Activated T-helper 2 cell treated with anti-CD3 and anti-CD28 coated beads, Interferon-gamma antibody, Interleukin-2, Interleukin-4, amounts not matched to agents 10 μg/mL and 5 μg/mL and 100 μg/mL, durations not matched to agents 14 hours and 24 hours and 36 hours (primary cell): Measurements from ENCODE around the gene SGPL1. TPM values are rescaled to one million over a fixed set of nuclear protein-coding genes. Genes with fewer than 3 reads are reported as not detected.

Source experiments
- DNase-seq: peaks from one replicate; pipeline ENCODE4 v3.0.0; 2021; ENCODE audit warnings: low spot score
- H3K27ac Mint-ChIP-seq: one replicate; pipeline ENCODE4 v1.8.0; 2021; ENCODE audit warnings: mixed read lengths
- H3K27me3 Mint-ChIP-seq: one replicate; pipeline ENCODE4 v1.8.0; 2021; ENCODE audit warnings: low read depth, mixed read lengths
- H3K36me3 Mint-ChIP-seq: one replicate; pipeline ENCODE4 v1.8.0; 2021; ENCODE audit warnings: low read depth, mixed read lengths
- H3K4me1 Mint-ChIP-seq: one replicate; pipeline ENCODE4 v1.8.0; 2021; ENCODE audit warnings: low read depth, mixed read lengths
- H3K4me3 Mint-ChIP-seq: one replicate; pipeline ENCODE4 v1.8.0; 2021; ENCODE audit warnings: low read depth, mild to moderate bottlenecking, moderate library complexity, mixed read lengths
- H3K9me3 Mint-ChIP-seq: one replicate; pipeline ENCODE4 v1.8.0; 2021; ENCODE audit warnings: mixed read lengths
- intact Hi-C: fragments of 100-400 bp; cut with micrococcal nuclease; formaldehyde crosslinking; loops from one replicate; pipeline ENCODE4 v1.15.1; 2023
- total RNA-seq: library from RNA; stranded (reverse); gene quantifications from 2 replicates; pipeline ENCODE4 v1.2.3, GENCODE V29; 2022

SGPL1 gene
- total RNA-seq, 1 donor from 2014 or later: 124 TPM

DNA sequence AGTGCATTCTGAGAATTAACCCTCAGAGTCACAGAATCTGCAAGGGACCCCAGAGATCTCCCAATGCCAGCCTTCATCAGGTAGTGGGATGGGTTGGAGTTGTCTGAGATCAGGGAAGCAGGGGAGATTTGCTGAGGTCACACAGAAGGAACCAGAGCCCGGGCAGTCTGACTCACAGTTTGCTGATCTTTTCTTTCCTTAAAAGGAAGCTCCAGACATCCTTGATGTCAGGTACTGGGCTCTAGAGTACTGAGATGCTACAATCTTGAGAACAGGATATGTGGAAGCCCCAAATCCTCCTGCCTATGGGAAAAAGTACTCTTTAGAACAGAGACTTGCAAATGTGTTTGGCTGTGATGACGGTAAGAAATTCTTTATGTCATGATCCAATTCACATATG lies 31.3 kb upstream of the SGPL1 start:
- Mint-ChIP-seq H3K27ac (no peak overlapping the region), H3K4me1 (peaks cover 7% of the 10 kb centered on the region), H3K36me3 (no peaks in the 10 kb centered on the region), H3K4me3 (no peak overlapping the region), H3K27me3 (peaks cover 22% of the 10 kb centered on the region), H3K9me3 (no peaks in the 10 kb centered on the region)
- intact Hi-C loops: no loop called here
- DNase-seq: no peak

DNA sequence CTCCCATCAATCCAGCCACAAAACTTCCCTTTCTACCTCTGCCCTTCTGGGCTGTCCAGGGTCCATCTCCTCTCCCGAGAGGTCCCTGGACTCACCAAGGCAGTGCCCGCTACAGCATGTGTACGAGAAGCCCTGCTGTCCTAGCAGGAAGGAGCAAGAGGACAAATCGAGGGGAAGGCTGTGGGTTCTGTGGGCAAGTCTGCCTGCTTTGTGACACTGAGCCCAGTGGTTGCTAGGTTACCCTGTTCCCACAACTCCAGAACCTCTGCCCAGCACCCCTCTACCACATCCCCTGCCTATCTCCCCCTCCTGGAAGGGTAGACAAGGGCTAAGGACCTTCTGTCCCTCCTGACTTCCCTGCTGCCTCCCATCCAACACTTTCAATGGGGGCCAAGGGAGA lies 30.6 kb upstream of the SGPL1 start, which contains the start of gene TBATA:
Gene TBATA, minus strand, starts transcription at position 188 of the 400 bp plus-strand sequence. CDS start 1,998 bp downstream, outside the sequence.
- Mint-ChIP-seq H3K27me3 (peaks cover 24% of the 10 kb centered on the region), H3K36me3 (no peaks in the 10 kb centered on the region), H3K27ac (no peak within 1 kb of the TSS), H3K9me3 (no peaks in the 10 kb centered on the region), H3K4me3 (no peak within 1 kb of the TSS), H3K4me1 (peaks cover 7% of the 10 kb centered on the region)
- intact Hi-C loops: no loop called here
- no peak for DNase-seq

GRCh38 chr10:70786799-70787415 lies 28.8 kb upstream of the SGPL1 start:
- Mint-ChIP-seq H3K4me3 (no peak overlapping the region), H3K9me3 (no peaks in the 10 kb centered on the region), H3K36me3 (no peaks in the 10 kb centered on the region), H3K4me1 (peaks cover 8% of the 10 kb centered on the region), H3K27ac (no peak overlapping the region), H3K27me3 (peaks cover 38% of the 10 kb centered on the region)
- intact Hi-C loops: no loop called here
- DNase-seq: no peak

- Mint-ChIP-seq H3K27ac (no peak overlapping the region), H3K27me3 (peaks cover 46% of the 10 kb centered on the region), H3K4me3 (no peak overlapping the region), H3K9me3 (peaks cover 2% of the 10 kb centered on the region), H3K4me1 (peaks cover 6% of the 10 kb centered on the region), H3K36me3 (no peaks in the 10 kb centered on the region)
- no peak for DNase-seq
- intact Hi-C loops: no loop called here
Observed at GRCh38 chr10:70791386-70792039, 24.2 kb upstream of the SGPL1 start.

- H3K27me3 Mint-ChIP-seq: peaks cover 36% of the 10 kb centered on the region
- DNase-seq: no peak
- intact Hi-C loops: no loop called here
- no peak overlapping the region for H3K27ac Mint-ChIP-seq
- no peaks in the 10 kb centered on the region for H3K36me3 Mint-ChIP-seq
- H3K4me3 Mint-ChIP-seq: no peak overlapping the region
- peaks cover 7% of the 10 kb centered on the region for H3K9me3 Mint-ChIP-seq
- no peaks in the 10 kb centered on the region for H3K4me1 Mint-ChIP-seq
Observed at GRCh38 chr10:70795613-70796012, 20.1 kb upstream of the SGPL1 start.

- Mint-ChIP-seq H3K36me3 (no peaks in the 10 kb centered on the region), H3K27me3 (peaks cover 32% of the 10 kb centered on the region), H3K27ac (no peak overlapping the region), H3K4me3 (no peak overlapping the region), H3K4me1 (no peaks in the 10 kb centered on the region), H3K9me3 (peaks cover 7% of the 10 kb centered on the region)
- intact Hi-C loops: no loop called here
- no peak for DNase-seq
Observed at GRCh38 chr10:70797840-70798239, 17.9 kb upstream of the SGPL1 start.

GRCh38 chr10:70799124-70799523 lies 16.6 kb upstream of the SGPL1 start:
- Mint-ChIP-seq H3K4me3 (no peak overlapping the region), H3K27me3 (peaks cover 34% of the 10 kb centered on the region), H3K36me3 (no peaks in the 10 kb centered on the region), H3K9me3 (peaks cover 7% of the 10 kb centered on the region), H3K4me1 (no peaks in the 10 kb centered on the region), H3K27ac (no peak overlapping the region)
- no peak for DNase-seq
- intact Hi-C loops: no loop called here

DNA sequence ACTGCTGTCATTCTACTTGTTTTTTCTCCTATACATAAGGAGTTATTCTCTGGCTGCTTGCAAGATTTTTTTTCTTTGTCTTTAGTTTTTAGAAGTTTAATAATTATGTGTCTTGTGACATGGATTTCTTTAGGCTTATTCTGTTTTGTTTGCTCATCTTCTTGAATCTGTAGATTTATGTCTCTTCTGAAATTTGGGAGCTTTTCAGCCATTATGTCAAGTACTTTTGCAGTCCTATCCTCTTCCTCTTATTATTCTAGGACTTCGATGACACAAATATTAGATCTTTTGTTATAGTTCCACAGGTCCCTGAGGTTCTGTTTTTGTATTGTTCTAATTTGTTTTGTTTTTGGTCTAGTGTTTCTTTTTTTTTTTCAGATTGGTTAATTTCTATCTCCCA lies 13.9 kb upstream of the SGPL1 start:
- Mint-ChIP-seq H3K27ac (no peak overlapping the region), H3K4me3 (no peak overlapping the region), H3K9me3 (peaks cover 2% of the 10 kb centered on the region), H3K4me1 (peaks cover 2% of the 10 kb centered on the region), H3K36me3 (no peaks in the 10 kb centered on the region), H3K27me3 (peaks cover 30% of the 10 kb centered on the region)
- intact Hi-C loops: no loop called here
- no peak for DNase-seq

DNA sequence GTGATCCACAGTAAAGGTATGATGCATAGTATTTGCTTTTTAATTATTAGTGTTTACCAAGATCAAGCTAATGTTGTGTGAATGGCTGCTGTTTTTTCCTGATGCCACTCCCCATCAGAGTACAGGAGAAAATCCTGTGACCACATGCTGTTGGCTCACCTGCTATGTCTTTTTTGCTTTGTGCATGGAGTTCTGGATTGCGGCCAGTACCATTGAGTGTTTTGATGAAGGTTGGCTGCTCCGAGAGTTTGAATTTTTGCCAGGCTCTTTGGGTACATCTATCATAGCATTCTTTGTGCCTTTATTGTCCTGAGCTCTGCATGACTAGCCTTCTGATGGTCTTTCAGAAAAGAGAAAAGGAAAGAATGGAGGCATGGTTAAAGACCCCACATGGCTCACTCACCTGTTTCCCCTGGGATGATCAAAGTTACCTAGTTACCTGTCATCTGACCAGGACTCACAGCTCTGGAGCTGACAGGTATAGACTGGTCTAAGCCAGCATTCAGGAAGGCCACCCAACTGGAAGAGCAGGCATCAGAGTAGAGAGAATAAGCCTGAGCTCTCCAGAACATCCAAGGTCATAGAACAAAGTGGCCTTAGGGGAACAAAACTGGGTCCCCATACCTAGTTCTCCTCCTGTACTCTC lies 11.8 kb upstream of the SGPL1 start:
- no peaks in the 10 kb centered on the region for H3K36me3 Mint-ChIP-seq
- intact Hi-C loops: no loop called here
- H3K27me3 Mint-ChIP-seq: peaks cover 29% of the 10 kb centered on the region
- peaks cover 2% of the 10 kb centered on the region for H3K4me1 Mint-ChIP-seq
- no peak for DNase-seq
- H3K4me3 Mint-ChIP-seq: no peak overlapping the region
- no peak overlapping the region for H3K27ac Mint-ChIP-seq
- no peaks in the 10 kb centered on the region for H3K9me3 Mint-ChIP-seq

DNA sequence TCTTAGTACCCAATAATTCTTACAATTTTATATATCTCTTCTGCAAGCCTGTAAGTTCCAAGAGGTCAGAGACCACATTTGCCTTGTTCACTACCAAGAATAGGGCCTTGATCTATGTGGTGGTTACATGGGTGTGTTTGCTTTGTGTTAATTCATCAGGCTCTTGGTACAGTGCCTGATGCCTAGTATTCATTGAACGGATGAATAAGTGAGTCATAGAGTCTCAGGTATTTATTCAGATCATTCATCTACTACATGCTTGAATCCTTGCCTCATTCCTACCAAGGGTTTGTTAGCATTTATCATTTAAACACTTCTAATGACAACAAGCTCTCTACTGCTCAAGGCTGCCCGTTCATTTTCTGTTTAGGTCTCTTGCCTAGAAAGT lies 11.3 kb upstream of the SGPL1 start:
- Mint-ChIP-seq H3K27ac (no peak overlapping the region), H3K9me3 (no peaks in the 10 kb centered on the region), H3K36me3 (no peaks in the 10 kb centered on the region), H3K4me3 (no peak overlapping the region), H3K27me3 (peaks cover 29% of the 10 kb centered on the region), H3K4me1 (peaks cover 2% of the 10 kb centered on the region)
- intact Hi-C loops: no loop called here
- no peak for DNase-seq

DNA sequence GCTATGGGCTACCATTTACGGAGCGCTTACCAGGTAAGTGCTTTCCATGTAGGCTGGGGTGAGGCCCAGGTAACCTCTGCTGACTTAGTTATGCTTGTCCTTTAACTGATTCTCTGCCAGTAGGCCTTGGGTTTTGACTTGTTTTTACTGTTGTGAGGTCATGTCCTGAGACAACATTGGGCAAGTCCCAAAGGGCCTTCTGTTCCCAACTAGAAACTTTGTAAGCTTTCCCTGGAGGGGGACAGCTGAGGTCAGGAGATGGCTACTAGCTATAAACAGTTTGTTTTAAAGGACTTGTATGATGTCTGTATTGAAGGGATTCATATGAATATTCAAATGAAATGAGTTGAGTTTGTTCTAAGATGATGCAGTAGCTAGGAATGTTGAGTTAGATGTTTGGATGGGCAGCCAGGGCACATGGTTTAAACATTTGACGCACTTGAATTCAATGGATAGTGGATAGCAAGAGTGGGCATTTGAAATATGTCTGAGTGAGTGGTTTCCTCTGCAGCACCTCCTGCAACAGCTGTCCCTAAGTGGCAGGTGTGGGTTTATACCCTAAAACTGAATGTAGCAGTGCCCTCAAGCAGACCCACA lies 10.0 kb upstream of the SGPL1 start:
- no peak for DNase-seq
- Mint-ChIP-seq H3K4me3 (no peak overlapping the region), H3K36me3 (no peaks in the 10 kb centered on the region), H3K27ac (no peak overlapping the region), H3K4me1 (peaks cover 2% of the 10 kb centered on the region), H3K27me3 (peaks cover 27% of the 10 kb centered on the region), H3K9me3 (no peaks in the 10 kb centered on the region)
- intact Hi-C loops: no loop called here

DNA sequence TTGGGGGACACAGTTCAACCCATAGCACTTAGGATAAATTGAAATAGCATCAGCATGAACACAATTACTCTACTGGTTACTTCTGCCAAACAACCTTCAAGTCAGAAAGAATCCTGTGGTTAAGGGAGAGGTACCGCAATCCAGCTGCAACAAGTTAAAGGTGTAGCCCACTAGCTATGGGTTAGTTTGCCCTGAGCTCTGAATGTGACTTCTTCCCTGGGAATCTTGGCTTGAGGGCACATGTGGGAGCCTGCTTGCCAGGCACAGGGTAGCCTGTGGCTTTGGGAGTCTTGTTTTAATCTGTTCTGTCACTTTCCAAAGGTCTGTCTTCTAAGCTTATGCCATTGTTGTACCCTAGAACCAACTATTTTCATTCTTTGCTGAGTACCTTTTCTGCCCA lies 8.9 kb upstream of the SGPL1 start:
- DNase-seq: no peak
- Mint-ChIP-seq H3K4me3 (no peak overlapping the region), H3K4me1 (peaks cover 2% of the 10 kb centered on the region), H3K27me3 (peaks cover 21% of the 10 kb centered on the region), H3K27ac (no peak overlapping the region), H3K36me3 (no peaks in the 10 kb centered on the region), H3K9me3 (no peaks in the 10 kb centered on the region)
- intact Hi-C loops: no loop called here

DNA sequence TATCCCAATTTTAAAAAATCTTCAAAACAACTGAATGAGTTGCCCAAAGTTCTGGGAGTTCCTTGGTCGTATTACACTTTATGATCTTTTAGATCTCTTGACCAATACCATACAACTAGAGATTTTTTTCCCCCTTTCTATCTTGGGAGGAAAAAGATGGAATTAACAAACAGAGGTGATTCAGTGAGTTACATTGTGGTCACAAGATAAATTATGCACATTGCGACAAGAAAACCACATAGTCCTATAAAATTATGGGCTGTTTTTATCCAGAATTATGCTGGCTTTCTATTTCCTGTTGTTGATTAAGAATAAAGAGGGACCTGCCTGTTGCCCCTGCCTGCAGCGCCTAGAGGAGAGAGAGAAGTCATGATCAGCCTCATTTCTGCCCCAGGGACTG lies 8.2 kb upstream of the SGPL1 start:
- Mint-ChIP-seq H3K27me3 (peaks cover 15% of the 10 kb centered on the region), H3K4me1 (peaks cover 2% of the 10 kb centered on the region), H3K9me3 (no peaks in the 10 kb centered on the region), H3K4me3 (no peak overlapping the region), H3K36me3 (no peaks in the 10 kb centered on the region), H3K27ac (no peak overlapping the region)
- intact Hi-C loops: no loop called here
- no peak for DNase-seq
